GM18511 (cell line): ENCODE data around the gene SLC38A10.

Experiments used
- ATAC-seq: cut with Tn5 transposase; IDR thresholded peaks from one replicate; pipeline ENCODE4 v1.9.1; 2021; ENCODE audit warnings: mild to moderate bottlenecking, moderate library complexity; ENCODE audit not compliant: unreplicated experiment

SLC38A10 gene

GRCh38 chr17:81210868-81211267 is 84.2 kb downstream of the SLC38A10 start:
- ATAC-seq = no peak

- ATAC-seq = no peak
Observed at GRCh38 chr17:81210466-81210865, 84.6 kb downstream of the SLC38A10 start.

GRCh38 chr17:81209141-81209540 is 86.0 kb downstream of the SLC38A10 start:
- ATAC-seq = no peak

GRCh38 chr17:81208651-81209050 is 86.5 kb downstream of the SLC38A10 start:
- no peak for ATAC-seq

GRCh38 chr17:81207610-81208581 is 87.2 kb downstream of the SLC38A10 start:
- no peak for ATAC-seq

GRCh38 chr17:81206657-81207056 is 88.5 kb downstream of the SLC38A10 start:
- ATAC-seq = no peak

- no peak for ATAC-seq
Observed at GRCh38 chr17:81206166-81206565, 88.9 kb downstream of the SLC38A10 start.

- no peak for ATAC-seq
Observed at GRCh38 chr17:81204578-81204977, 90.5 kb downstream of the SLC38A10 start.

GRCh38 chr17:81203136-81203535 is 92.0 kb downstream of the SLC38A10 start:
- ATAC-seq = no peak

GRCh38 chr17:81202318-81202717 is 92.8 kb downstream of the SLC38A10 start:
- no peak for ATAC-seq

- no peak for ATAC-seq
Observed at GRCh38 chr17:81200695-81201580, 94.2 kb downstream of the SLC38A10 start.

- ATAC-seq = no peak
Observed at GRCh38 chr17:81200201-81200600, 94.9 kb downstream of the SLC38A10 start.

- ATAC-seq = no peak
Observed at GRCh38 chr17:81199482-81199830, 95.7 kb downstream of the SLC38A10 start.

GRCh38 chr17:81198826-81199481 is 96.2 kb downstream of the SLC38A10 start:
- ATAC-seq = no peak

GRCh38 chr17:81197831-81198490 is 97.1 kb downstream of the SLC38A10 start:
- no peak for ATAC-seq

- no peak for ATAC-seq
Observed at GRCh38 chr17:81197409-81197795, 97.7 kb downstream of the SLC38A10 start.

- no peak for ATAC-seq
Observed at GRCh38 chr17:81196505-81197408, 98.3 kb downstream of the SLC38A10 start.

- ATAC-seq = no peak
Observed at GRCh38 chr17:81195941-81196495, 99.1 kb downstream of the SLC38A10 start.
